ENCODE data around the gene PER2.
A peak's percentile ranks its signal among the peaks of the same experiment; 100 is the strongest.

The PER2 gene

GRCh38 chr2:238308177-238308576 lies 19.8 kb upstream of the PER2 start:
- Histone ChIP-seq H3K4me3 (ENCODE audit: low read length) (no peak overlapping the region), H4K20me1 (ENCODE audit: control insufficient read depth, insufficient read depth, low read depth, low read length) (no peaks in the 10 kb centered on the region), H3K36me3 (ENCODE audit: control insufficient read depth, low read length) (no peaks in the 10 kb centered on the region), H3F3A (ENCODE audit: control insufficient read depth, insufficient read depth) (peaks cover 2% of the 10 kb centered on the region; the same call in 1 of the 2 replicates), H3K27me3 (ENCODE audit: control insufficient read depth, low read length) (no peaks in the 10 kb centered on the region), H3K27ac (ENCODE audit: low read depth, low read length) (no peak overlapping the region), H3K79me2 (ENCODE audit: control insufficient read depth, low read length) (no peaks in the 10 kb centered on the region), H3K4me2 (ENCODE audit: low read length) (no peak overlapping the region), H3K9me2 (replicated peaks; ENCODE audit: control insufficient read depth, low read length) (no peaks in the 10 kb centered on the region), H3K4me1 (ENCODE audit: control insufficient read depth, low read length) (peaks cover 27% of the 10 kb centered on the region), H3K9me3 (ENCODE audit: control insufficient read depth, insufficient read depth, low read length) (no peaks in the 10 kb centered on the region)
- no peak for TF ChIP-seq EZH2phosphoT487 (IDR thresholded peaks at IDR 0.05; ENCODE audit: borderline replicate concordance, low read length)
- peak; percentile 33 for TF ChIP-seq CTCF (IDR thresholded peaks at IDR 0.05; ENCODE audit: low read depth, low read length, poor library complexity, severe bottlenecking)

- Histone ChIP-seq H3K4me3 (ENCODE audit: low read length) (no peak overlapping the region), H3K4me2 (ENCODE audit: low read length) (peak overlapping the region; percentile 54)
- TF ChIP-seq EZH2phosphoT487 (IDR thresholded peaks at IDR 0.05; ENCODE audit: borderline replicate concordance, low read length) (no peak), CTCF (IDR thresholded peaks at IDR 0.05; ENCODE audit: low read depth, low read length, poor library complexity, severe bottlenecking) (no peak)
Observed at GRCh38 chr2:238306672-238306998, 18.2 kb upstream of the PER2 start.

DNA sequence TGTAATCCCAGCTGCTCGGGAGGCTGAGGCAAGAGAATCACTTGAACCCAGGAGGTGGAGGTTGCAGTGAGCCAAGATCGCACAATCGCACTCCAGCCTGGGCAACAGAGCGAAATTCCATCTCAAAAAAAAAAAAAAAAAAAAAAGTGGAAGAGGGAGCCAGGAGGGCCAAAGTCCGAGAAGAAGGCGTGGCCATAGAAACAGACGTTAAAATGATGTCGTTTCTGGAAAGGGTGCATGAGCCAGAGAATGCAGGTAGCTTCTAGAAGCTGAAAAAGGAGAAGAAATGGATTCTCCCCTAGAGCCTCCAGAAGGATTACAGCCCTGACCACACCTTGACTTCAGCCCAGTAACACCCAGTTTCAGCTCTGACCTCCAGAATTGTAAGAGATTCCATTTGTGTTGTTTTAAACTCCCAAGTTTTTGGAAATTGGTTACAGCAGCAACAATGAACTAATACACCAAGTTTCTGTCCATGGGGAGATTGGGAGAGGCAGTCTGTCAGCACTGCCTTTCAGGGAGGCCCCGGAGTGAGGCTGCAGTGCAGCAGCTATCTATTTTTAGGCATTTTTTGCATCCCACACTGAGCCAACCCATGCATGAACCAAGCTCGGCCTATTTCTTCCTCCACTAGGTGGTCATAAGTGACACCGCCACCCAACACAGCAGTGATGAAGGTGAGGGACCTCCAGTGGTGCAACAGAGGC lies 17.7 kb upstream of the PER2 start:
- H3K4me2 ChIP-seq (ENCODE audit: low read length): peak overlapping the region; percentile 54
- no peaks in the 10 kb centered on the region for H3K27me3 ChIP-seq (ENCODE audit: control insufficient read depth, low read length)
- H3K27ac ChIP-seq (ENCODE audit: low read depth, low read length): no peak overlapping the region
- H3K36me3 ChIP-seq (ENCODE audit: control insufficient read depth, low read length): no peaks in the 10 kb centered on the region
- no peaks in the 10 kb centered on the region for H3F3A ChIP-seq (ENCODE audit: control insufficient read depth, insufficient read depth)
- H3K9me3 ChIP-seq (ENCODE audit: control insufficient read depth, insufficient read depth, low read length): no peaks in the 10 kb centered on the region
- TF ChIP-seq CTCF (IDR thresholded peaks at IDR 0.05; ENCODE audit: low read depth, low read length, poor library complexity, severe bottlenecking) (no peak), EZH2phosphoT487 (IDR thresholded peaks at IDR 0.05; ENCODE audit: borderline replicate concordance, low read length) (no peak)
- no peaks in the 10 kb centered on the region for H3K79me2 ChIP-seq (ENCODE audit: control insufficient read depth, low read length)
- 0 out of 2 replicates have a peak overlapping the region, but pooled peaks have one; percentile 8 for H3K4me3 ChIP-seq (ENCODE audit: low read length)
- no peaks in the 10 kb centered on the region for H3K9me2 ChIP-seq (replicated peaks; ENCODE audit: control insufficient read depth, low read length)
- no peaks in the 10 kb centered on the region for H4K20me1 ChIP-seq (ENCODE audit: control insufficient read depth, insufficient read depth, low read depth, low read length)
- H3K4me1 ChIP-seq (ENCODE audit: control insufficient read depth, low read length): peaks cover 23% of the 10 kb centered on the region

More at GRCh38 chr2:238306672-238306998, 18.2 kb upstream of the PER2 start:
- Histone ChIP-seq H3K79me2 (ENCODE audit: control insufficient read depth, low read length) (no peaks in the 10 kb centered on the region), H3K9me3 (ENCODE audit: control insufficient read depth, insufficient read depth, low read length) (no peaks in the 10 kb centered on the region), H3K4me1 (ENCODE audit: control insufficient read depth, low read length) (peaks cover 27% of the 10 kb centered on the region), H3K27me3 (ENCODE audit: control insufficient read depth, low read length) (no peaks in the 10 kb centered on the region), H3K27ac (ENCODE audit: low read depth, low read length) (no peak overlapping the region), H4K20me1 (ENCODE audit: control insufficient read depth, insufficient read depth, low read depth, low read length) (no peaks in the 10 kb centered on the region), H3F3A (ENCODE audit: control insufficient read depth, insufficient read depth) (peaks cover 2% of the 10 kb centered on the region; the same call in 1 of the 2 replicates), H3K36me3 (ENCODE audit: control insufficient read depth, low read length) (no peaks in the 10 kb centered on the region), H3K9me2 (replicated peaks; ENCODE audit: control insufficient read depth, low read length) (no peaks in the 10 kb centered on the region)
